NB4 (cell line): ENCODE data around the gene ALPK1.

Source experiments
- DNase-seq: peaks from one replicate; pipeline ENCODE4 v3.0.0; 2010; ENCODE audit warnings: low read depth
- H3K4me3 ChIP-seq: one replicate; pipeline ENCODE4 v1.5.1; 2011; ENCODE audit warnings: mild to moderate bottlenecking, low read depth, low read length, moderate library complexity
- MYC ChIP-seq: IDR thresholded peaks from 2 replicates; pipeline ENCODE4 v1.6.1; 2011; ENCODE audit warnings: low read depth, low read length
- POLR2A ChIP-seq: IDR thresholded peaks from 2 replicates; pipeline ENCODE4 v1.6.1; 2011; ENCODE audit warnings: mild to moderate bottlenecking; ENCODE audit not compliant: insufficient read length; ENCODE audit errors: extremely low read depth
- TF ChIP-seq, protein P1 (sequence below): IDR thresholded peaks from 2 replicates; pipeline ENCODE4 v1.6.1; 2011; ENCODE audit warnings: low read depth, low read length
- TF ChIP-seq, protein P2 (sequence below): IDR thresholded peaks from one replicate; pipeline ENCODE4 v1.5.1; 2012; ENCODE audit warnings: low read depth, low read length

The ALPK1 gene

DNA sequence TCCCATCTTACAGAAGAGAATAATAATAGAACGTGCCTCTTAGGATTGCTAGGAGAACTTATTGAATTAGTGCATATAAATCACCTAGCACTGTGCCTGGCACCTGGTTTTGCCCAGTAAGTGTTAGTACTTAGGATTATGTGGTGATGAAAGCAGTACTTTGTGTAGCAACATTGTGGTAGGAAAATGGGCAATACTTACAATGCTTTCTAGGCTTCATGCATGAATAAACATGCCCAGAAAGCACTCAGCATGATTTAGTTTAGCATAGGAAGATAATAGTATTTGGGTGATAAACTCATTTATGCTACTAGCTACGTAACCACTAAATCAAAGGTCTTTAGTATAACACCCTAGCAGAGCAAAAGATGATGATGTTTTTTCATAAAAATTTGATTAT, 113.2 kb downstream of the ALPK1 start:
- TF ChIP-seq POLR2A (no peak), MYC (no peak)
- TF ChIP-seq, protein P1, sequence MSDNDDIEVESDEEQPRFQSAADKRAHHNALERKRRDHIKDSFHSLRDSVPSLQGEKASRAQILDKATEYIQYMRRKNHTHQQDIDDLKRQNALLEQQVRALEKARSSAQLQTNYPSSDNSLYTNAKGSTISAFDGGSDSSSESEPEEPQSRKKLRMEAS: no peak
- TF ChIP-seq, protein P2, sequence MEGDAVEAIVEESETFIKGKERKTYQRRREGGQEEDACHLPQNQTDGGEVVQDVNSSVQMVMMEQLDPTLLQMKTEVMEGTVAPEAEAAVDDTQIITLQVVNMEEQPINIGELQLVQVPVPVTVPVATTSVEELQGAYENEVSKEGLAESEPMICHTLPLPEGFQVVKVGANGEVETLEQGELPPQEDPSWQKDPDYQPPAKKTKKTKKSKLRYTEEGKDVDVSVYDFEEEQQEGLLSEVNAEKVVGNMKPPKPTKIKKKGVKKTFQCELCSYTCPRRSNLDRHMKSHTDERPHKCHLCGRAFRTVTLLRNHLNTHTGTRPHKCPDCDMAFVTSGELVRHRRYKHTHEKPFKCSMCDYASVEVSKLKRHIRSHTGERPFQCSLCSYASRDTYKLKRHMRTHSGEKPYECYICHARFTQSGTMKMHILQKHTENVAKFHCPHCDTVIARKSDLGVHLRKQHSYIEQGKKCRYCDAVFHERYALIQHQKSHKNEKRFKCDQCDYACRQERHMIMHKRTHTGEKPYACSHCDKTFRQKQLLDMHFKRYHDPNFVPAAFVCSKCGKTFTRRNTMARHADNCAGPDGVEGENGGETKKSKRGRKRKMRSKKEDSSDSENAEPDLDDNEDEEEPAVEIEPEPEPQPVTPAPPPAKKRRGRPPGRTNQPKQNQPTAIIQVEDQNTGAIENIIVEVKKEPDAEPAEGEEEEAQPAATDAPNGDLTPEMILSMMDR: no peak
- DNase-seq: no peak
- no peak overlapping the region for H3K4me3 ChIP-seq

DNA sequence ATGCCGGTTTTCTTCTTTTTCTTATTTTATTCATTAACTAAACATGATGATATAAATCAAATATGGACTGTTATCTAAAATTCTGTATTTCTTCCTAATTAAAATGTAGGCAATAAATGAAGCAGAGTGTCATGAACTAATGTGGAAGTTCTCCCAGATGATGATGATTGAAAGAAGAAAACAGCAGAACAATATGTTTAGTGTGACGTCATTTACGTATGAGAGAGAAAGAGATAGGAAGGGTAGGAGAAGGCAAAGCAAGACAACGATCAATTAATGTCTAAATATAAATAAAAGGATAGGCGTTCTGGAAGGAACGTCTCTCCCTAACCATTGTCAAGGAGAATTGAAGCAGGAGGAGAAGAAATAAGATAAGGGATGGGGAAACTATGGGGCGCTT, 113.6 kb downstream of the ALPK1 start:
- no peak for DNase-seq
- no peak overlapping the region for H3K4me3 ChIP-seq
- TF ChIP-seq, protein P2: no peak
- TF ChIP-seq POLR2A: no peak
- TF ChIP-seq, protein P1: no peak
- no peak for TF ChIP-seq MYC

DNA sequence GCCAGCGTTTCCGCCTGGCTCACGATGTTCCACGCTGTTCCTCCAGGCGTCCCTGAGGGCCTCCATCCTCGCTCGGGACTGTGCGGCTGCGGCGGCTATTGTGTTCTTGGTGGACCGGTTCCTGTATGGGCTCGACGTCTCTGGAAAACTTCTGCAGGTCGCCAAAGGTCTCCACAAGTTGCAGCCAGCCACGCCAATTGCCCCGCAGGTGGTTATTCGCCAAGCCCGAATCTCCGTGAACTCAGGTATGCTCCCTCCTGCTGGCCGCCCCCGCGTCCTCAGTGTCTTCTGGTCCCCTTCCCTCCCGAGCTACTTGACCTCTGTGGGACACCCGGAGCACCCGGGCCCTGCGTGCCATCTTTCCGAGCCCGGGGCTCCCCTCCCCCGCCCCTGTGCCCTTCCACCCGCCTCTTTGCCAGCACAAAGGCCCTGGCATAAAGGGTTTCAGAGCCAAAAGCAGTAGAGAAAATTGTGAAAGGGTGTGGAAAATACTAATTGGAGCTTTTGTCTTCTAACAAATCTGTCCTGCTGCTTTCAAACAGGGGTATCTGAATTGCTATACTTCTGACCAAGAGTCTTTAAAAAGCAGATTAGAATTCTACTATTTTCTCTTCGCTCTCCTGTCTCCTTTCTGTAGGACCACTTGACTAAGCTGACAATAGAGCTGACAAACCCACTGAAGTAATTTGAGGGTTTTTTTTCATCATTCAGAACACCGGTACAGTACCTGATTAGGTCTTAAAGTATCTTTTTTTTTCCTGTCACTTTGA, 114.8 kb downstream of the ALPK1 start:
- no peak overlapping the region for H3K4me3 ChIP-seq
- TF ChIP-seq, protein P1: no peak
- TF ChIP-seq, protein P2: no peak
- no peak for TF ChIP-seq POLR2A
- no peak for TF ChIP-seq MYC
- no peak for DNase-seq

GRCh38 chr4:112416464-112416863, 119.3 kb downstream of the ALPK1 start:
- no peak for DNase-seq
- TF ChIP-seq, protein P1: no peak
- TF ChIP-seq, protein P2: no peak
- TF ChIP-seq MYC: no peak
- TF ChIP-seq POLR2A: no peak
- no peak overlapping the region for H3K4me3 ChIP-seq

GRCh38 chr4:112418092-112418491, 120.9 kb downstream of the ALPK1 start:
- no peak for DNase-seq
- TF ChIP-seq, protein P2: no peak
- TF ChIP-seq MYC (no peak), POLR2A (no peak)
- TF ChIP-seq, protein P1: no peak
- H3K4me3 ChIP-seq: no peak overlapping the region
